Mesendoderm (in vitro differentiated cells): Measurements from ENCODE around the gene ALG14.
A peak's percentile ranks its signal among the peaks of the same experiment; 100 is the strongest.

ENCODE experiments used
- DNase-seq: peaks from one replicate; pipeline ENCODE4 v3.0.0; 2013
- H2AK5ac ChIP-seq: 2 replicates; pipeline ENCODE4 v1.6.1; 2013; ENCODE audit warnings: low read length, inconsistent platforms
- H2BK120ac ChIP-seq: 2 replicates; pipeline ENCODE4 v1.6.1; 2013; ENCODE audit warnings: low read depth, mild to moderate bottlenecking, low read length, moderate library complexity, mixed read lengths
- H2BK15ac ChIP-seq: replicated peaks from 2 replicates; pipeline ENCODE4 v1.6.1; 2013; ENCODE audit warnings: low read depth, mild to moderate bottlenecking, moderate library complexity
- H2BK5ac ChIP-seq: 2 replicates; pipeline ENCODE4 v1.6.1; 2013; ENCODE audit warnings: low read length, inconsistent platforms
- H3K18ac ChIP-seq: 2 replicates; pipeline ENCODE4 v1.6.1; 2013; ENCODE audit warnings: mild to moderate bottlenecking, low read length, mixed read lengths
- H3K23ac ChIP-seq: one replicate; pipeline ENCODE4 v1.6.1; 2013; ENCODE audit warnings: low read length
- H3K27ac ChIP-seq: 2 replicates; pipeline ENCODE4 v1.5.1; 2013; ENCODE audit warnings: low read depth, mild to moderate bottlenecking, inconsistent platforms, low read length, moderate library complexity
- H3K27me3 ChIP-seq: 2 replicates; pipeline ENCODE4 v1.6.1; 2013; ENCODE audit warnings: low read length, control low read depth, mild to moderate bottlenecking, inconsistent platforms; ENCODE audit not compliant: insufficient read depth, poor library complexity
- H3K36me3 ChIP-seq: 2 replicates; pipeline ENCODE4 v1.6.1; 2013; ENCODE audit warnings: low read length, inconsistent platforms; ENCODE audit not compliant: control insufficient read depth, insufficient read depth
- H3K4ac ChIP-seq: one replicate; pipeline ENCODE4 v1.6.1; 2013; ENCODE audit warnings: low read depth, mild to moderate bottlenecking, low read length, moderate library complexity
- H3K4me1 ChIP-seq: 2 replicates; pipeline ENCODE4 v1.6.1; 2013; ENCODE audit warnings: low read depth, low read length, inconsistent platforms; ENCODE audit not compliant: control insufficient read depth
- H3K4me2 ChIP-seq: 2 replicates; pipeline ENCODE4 v1.6.1; 2013; ENCODE audit warnings: low read length
- H3K4me3 ChIP-seq: 2 replicates; pipeline ENCODE4 v1.5.1; 2013; ENCODE audit warnings: mild to moderate bottlenecking, low read length
- H3K56ac ChIP-seq: one replicate; pipeline ENCODE4 v1.6.1; 2013; ENCODE audit warnings: low read length
- H3K79me1 ChIP-seq: 2 replicates; pipeline ENCODE4 v1.6.1; 2013; ENCODE audit warnings: low read length, inconsistent platforms
- H3K79me2 ChIP-seq: 2 replicates; pipeline ENCODE4 v1.6.1; 2013; ENCODE audit warnings: mild to moderate bottlenecking, low read length; ENCODE audit not compliant: control insufficient read depth, insufficient read depth
- H3K9ac ChIP-seq: 2 replicates; pipeline ENCODE4 v1.6.1; 2013; ENCODE audit warnings: low read length, inconsistent platforms
- H4K5ac ChIP-seq: one replicate; pipeline ENCODE4 v1.6.1; 2013; ENCODE audit warnings: low read length
- H4K8ac ChIP-seq: one replicate; pipeline ENCODE4 v1.6.1; 2013; ENCODE audit warnings: low read depth, mild to moderate bottlenecking, control low read depth, low read length, moderate library complexity
- WGBS: extraction: QIAGEN DNeasy Blood & Tissue Kit; methylation state at CpG from one replicate; pipeline ENCODE4 v1.1.7; 2013; ENCODE audit warnings: low lambda C conversion rate, missing lambda C conversion rate; ENCODE audit not compliant: insufficient coverage; ENCODE audit errors: extremely low coverage; 5-methylcytosine and 5-hydroxymethylcytosine counted together

ALG14 gene

GRCh38 chr1:95039360-95040031, 33.3 kb downstream of the ALG14 start:
- H3K27me3 ChIP-seq = no peaks in the 10 kb centered on the region
- H3K18ac ChIP-seq = no peak overlapping the region
- H3K4me1 ChIP-seq = no peaks in the 10 kb centered on the region
- H2AK5ac ChIP-seq = no peak overlapping the region
- no peak overlapping the region for H3K27ac ChIP-seq
- H3K56ac ChIP-seq = no peak overlapping the region
- no peak overlapping the region for H3K23ac ChIP-seq
- no peak overlapping the region for H3K4me3 ChIP-seq
- no peak overlapping the region for H3K4me2 ChIP-seq
- H4K5ac ChIP-seq = no peak overlapping the region
- H2BK5ac ChIP-seq = no peak overlapping the region
- DNase-seq = peak; percentile 67
- no peak overlapping the region for H4K8ac ChIP-seq
- no peaks in the 10 kb centered on the region for H3K79me2 ChIP-seq
- no peak overlapping the region for H3K9ac ChIP-seq
- H2BK15ac ChIP-seq = no peak overlapping the region
- no peaks in the 10 kb centered on the region for H3K36me3 ChIP-seq
- no peaks in the 10 kb centered on the region for H3K79me1 ChIP-seq
- WGBS = no CpG with 5 or more reads among the region's 12 CpGs
- H3K4ac ChIP-seq = no peak overlapping the region
- H2BK120ac ChIP-seq = no peak overlapping the region

- no peak overlapping the region for H2BK5ac ChIP-seq
- H3K4me1 ChIP-seq = no peaks in the 10 kb centered on the region
- H3K23ac ChIP-seq = no peak overlapping the region
- H3K9ac ChIP-seq = no peak overlapping the region
- no peaks in the 10 kb centered on the region for H3K79me1 ChIP-seq
- DNase-seq = no peak
- no peaks in the 10 kb centered on the region for H3K79me2 ChIP-seq
- no peak overlapping the region for H4K5ac ChIP-seq
- no peak overlapping the region for H3K4me2 ChIP-seq
- no peak overlapping the region for H3K4me3 ChIP-seq
- H3K27me3 ChIP-seq = no peaks in the 10 kb centered on the region
- H3K18ac ChIP-seq = no peak overlapping the region
- H3K36me3 ChIP-seq = no peaks in the 10 kb centered on the region
- no peak overlapping the region for H2BK15ac ChIP-seq
- H4K8ac ChIP-seq = no peak overlapping the region
- H3K4ac ChIP-seq = no peak overlapping the region
- WGBS = no CpG with 5 or more reads among the region's 1 CpG
- no peak overlapping the region for H3K56ac ChIP-seq
- H2BK120ac ChIP-seq = no peak overlapping the region
- H3K27ac ChIP-seq = no peak overlapping the region
- H2AK5ac ChIP-seq = no peak overlapping the region
These were observed 37.2 kb downstream of the ALG14 start for GRCh38 chr1:95035536-95035935.

GRCh38 chr1:95034506-95034905, 38.2 kb downstream of the ALG14 start:
- no peak for DNase-seq
- no peaks in the 10 kb centered on the region for H3K79me1 ChIP-seq
- no peak overlapping the region for H3K23ac ChIP-seq
- no peaks in the 10 kb centered on the region for H3K79me2 ChIP-seq
- no peak overlapping the region for H3K4me2 ChIP-seq
- no peak overlapping the region for H2BK120ac ChIP-seq
- no peak overlapping the region for H3K9ac ChIP-seq
- H2BK5ac ChIP-seq = no peak overlapping the region
- no peak overlapping the region for H3K4ac ChIP-seq
- no peak overlapping the region for H2AK5ac ChIP-seq
- no peak overlapping the region for H2BK15ac ChIP-seq
- no peak overlapping the region for H3K27ac ChIP-seq
- H3K4me3 ChIP-seq = no peak overlapping the region
- H3K4me1 ChIP-seq = no peaks in the 10 kb centered on the region
- no peak overlapping the region for H3K18ac ChIP-seq
- no peak overlapping the region for H3K56ac ChIP-seq
- no peak overlapping the region for H4K8ac ChIP-seq
- no peak overlapping the region for H4K5ac ChIP-seq
- WGBS = no CpG with 5 or more reads among the region's 1 CpG
- no peaks in the 10 kb centered on the region for H3K36me3 ChIP-seq
- H3K27me3 ChIP-seq = no peaks in the 10 kb centered on the region

GRCh38 chr1:95033843-95034242, 38.9 kb downstream of the ALG14 start:
- no peak overlapping the region for H2BK120ac ChIP-seq
- H3K9ac ChIP-seq = no peak overlapping the region
- DNase-seq = no peak
- H3K27me3 ChIP-seq = no peaks in the 10 kb centered on the region
- no peak overlapping the region for H2AK5ac ChIP-seq
- H3K4me1 ChIP-seq = no peaks in the 10 kb centered on the region
- no peak overlapping the region for H3K23ac ChIP-seq
- no peaks in the 10 kb centered on the region for H3K36me3 ChIP-seq
- no peak overlapping the region for H4K5ac ChIP-seq
- H3K79me1 ChIP-seq = no peaks in the 10 kb centered on the region
- no peak overlapping the region for H3K18ac ChIP-seq
- H3K4me2 ChIP-seq = no peak overlapping the region
- H3K56ac ChIP-seq = no peak overlapping the region
- no peaks in the 10 kb centered on the region for H3K79me2 ChIP-seq
- H3K4ac ChIP-seq = no peak overlapping the region
- no peak overlapping the region for H3K4me3 ChIP-seq
- no peak overlapping the region for H4K8ac ChIP-seq
- no peak overlapping the region for H3K27ac ChIP-seq
- no peak overlapping the region for H2BK15ac ChIP-seq
- no peak overlapping the region for H2BK5ac ChIP-seq

- H3K23ac ChIP-seq = no peak overlapping the region
- no peak overlapping the region for H3K27ac ChIP-seq
- no peak overlapping the region for H3K4me3 ChIP-seq
- H3K18ac ChIP-seq = no peak overlapping the region
- H3K79me1 ChIP-seq = no peaks in the 10 kb centered on the region
- H3K56ac ChIP-seq = no peak overlapping the region
- no peak for DNase-seq
- no peaks in the 10 kb centered on the region for H3K36me3 ChIP-seq
- no peaks in the 10 kb centered on the region for H3K4me1 ChIP-seq
- H4K8ac ChIP-seq = no peak overlapping the region
- no peaks in the 10 kb centered on the region for H3K79me2 ChIP-seq
- no peak overlapping the region for H2AK5ac ChIP-seq
- no peak overlapping the region for H3K4me2 ChIP-seq
- no peak overlapping the region for H3K9ac ChIP-seq
- H3K4ac ChIP-seq = no peak overlapping the region
- no peak overlapping the region for H4K5ac ChIP-seq
- no peak overlapping the region for H2BK5ac ChIP-seq
- H2BK15ac ChIP-seq = no peak overlapping the region
- H2BK120ac ChIP-seq = no peak overlapping the region
- H3K27me3 ChIP-seq = no peaks in the 10 kb centered on the region
These were observed 43.2 kb downstream of the ALG14 start for GRCh38 chr1:95029532-95029931.

GRCh38 chr1:95028954-95029353, 43.8 kb downstream of the ALG14 start:
- H3K4me1 ChIP-seq = no peaks in the 10 kb centered on the region
- no peaks in the 10 kb centered on the region for H3K36me3 ChIP-seq

More at GRCh38 chr1:95028954-95029353, 43.8 kb downstream of the ALG14 start:
- Histone ChIP-seq H2BK120ac (no peak overlapping the region), H3K18ac (no peak overlapping the region), H3K4ac (no peak overlapping the region), H3K4me2 (no peak overlapping the region), H3K79me1 (no peaks in the 10 kb centered on the region), H3K4me3 (no peak overlapping the region), H3K27me3 (no peaks in the 10 kb centered on the region), H3K9ac (no peak overlapping the region), H2BK5ac (no peak overlapping the region), H3K56ac (no peak overlapping the region), H3K79me2 (no peaks in the 10 kb centered on the region), H2BK15ac (no peak overlapping the region), H3K27ac (no peak overlapping the region), H4K5ac (no peak overlapping the region), H2AK5ac (no peak overlapping the region), H4K8ac (no peak overlapping the region), H3K23ac (no peak overlapping the region)
- DNase-seq = no peak
